ENCODE measurements around the gene EYS. TPM values are rescaled to one million over a fixed set of nuclear protein-coding genes. Genes with fewer than 3 reads are reported as not detected.

Gene EYS
- total RNA-seq, 1 experiment from 2014 or later, result not detected

- Histone ChIP-seq H3K4me3 (ENCODE audit: low read depth, low read length) (no peak overlapping the region), H3K27me3 (replicated peaks; ENCODE audit: control insufficient read depth, insufficient read depth, low read length) (no peaks in the 10 kb centered on the region), H3K36me3 (ENCODE audit: control insufficient read depth, insufficient read depth, low read length) (no peaks in the 10 kb centered on the region), H3K9me3 (no peaks in the 10 kb centered on the region), H3K4me1 (no peaks in the 10 kb centered on the region)
- intact Hi-C loops (cut with micrococcal nuclease; ENCODE audit: unreplicated experiment), result no loop called here
- no peak for TF ChIP-seq CTCF (IDR thresholded peaks at IDR 0.05; ENCODE audit: insufficient read depth in 1 of 2, low read depth in 1 of 2, low read length in 1 of 2, severe bottlenecking in 1 of 2, unreplicated experiment in 1 of 2)
- Mint-ChIP-seq H3K27me3 (ENCODE audit: insufficient read depth, unreplicated experiment) (peaks cover 7% of the 10 kb centered on the region), H3K4me1 (ENCODE audit: low read depth, unreplicated experiment) (no peaks in the 10 kb centered on the region), H3K4me3 (ENCODE audit: unreplicated experiment) (no peak overlapping the region), H3K27ac (ENCODE audit: unreplicated experiment) (no peak overlapping the region), H3K9me3 (ENCODE audit: unreplicated experiment) (no peaks in the 10 kb centered on the region), H3K36me3 (ENCODE audit: insufficient read depth, unreplicated experiment) (no peaks in the 10 kb centered on the region)
- CTCF ChIA-PET, result no interaction called here
- DNase-seq, result no peak
- no TSS peak for BruUV-seq (replicated peaks)
- POLR2A ChIA-PET, result no interaction called here
Measured at GRCh38 chr6:64890609-64891008, 816.4 kb downstream of the EYS start.

GRCh38 chr6:64889144-64889543, 817.9 kb downstream of the EYS start:
- Mint-ChIP-seq H3K27me3 (ENCODE audit: insufficient read depth, unreplicated experiment) (peaks cover 7% of the 10 kb centered on the region), H3K4me1 (ENCODE audit: low read depth, unreplicated experiment) (no peaks in the 10 kb centered on the region), H3K9me3 (ENCODE audit: unreplicated experiment) (no peaks in the 10 kb centered on the region), H3K36me3 (ENCODE audit: insufficient read depth, unreplicated experiment) (no peaks in the 10 kb centered on the region), H3K4me3 (ENCODE audit: unreplicated experiment) (no peak overlapping the region), H3K27ac (ENCODE audit: unreplicated experiment) (no peak overlapping the region)
- H3K36me3 ChIP-seq (ENCODE audit: control insufficient read depth, insufficient read depth, low read length), result no peaks in the 10 kb centered on the region
- no peak for TF ChIP-seq CTCF (IDR thresholded peaks at IDR 0.05; ENCODE audit: insufficient read depth in 1 of 2, low read depth in 1 of 2, low read length in 1 of 2, severe bottlenecking in 1 of 2, unreplicated experiment in 1 of 2)
- no TSS peak for BruUV-seq (replicated peaks)
- intact Hi-C loops (cut with micrococcal nuclease; ENCODE audit: unreplicated experiment), result no loop called here
- H3K27me3 ChIP-seq (replicated peaks; ENCODE audit: control insufficient read depth, insufficient read depth, low read length), result no peaks in the 10 kb centered on the region
- CTCF ChIA-PET, result no interaction called here
- no peak for DNase-seq
- H3K4me3 ChIP-seq (ENCODE audit: low read depth, low read length), result no peak overlapping the region
- POLR2A ChIA-PET, result no interaction called here
- H3K9me3 ChIP-seq, result no peaks in the 10 kb centered on the region
- no peaks in the 10 kb centered on the region for H3K4me1 ChIP-seq

GRCh38 chr6:64874776-64875175, 832.2 kb downstream of the EYS start:
- no peaks in the 10 kb centered on the region for H3K4me1 Mint-ChIP-seq (ENCODE audit: low read depth, unreplicated experiment)
- no peak for TF ChIP-seq CTCF (IDR thresholded peaks at IDR 0.05; ENCODE audit: insufficient read depth in 1 of 2, low read depth in 1 of 2, low read length in 1 of 2, severe bottlenecking in 1 of 2, unreplicated experiment in 1 of 2)
- H3K9me3 Mint-ChIP-seq (ENCODE audit: unreplicated experiment), result no peaks in the 10 kb centered on the region
- no TSS peak for BruUV-seq (replicated peaks)
- H3K27me3 Mint-ChIP-seq (ENCODE audit: insufficient read depth, unreplicated experiment), result no peaks in the 10 kb centered on the region
- Histone ChIP-seq H3K9me3 (no peaks in the 10 kb centered on the region), H3K36me3 (ENCODE audit: control insufficient read depth, insufficient read depth, low read length) (no peaks in the 10 kb centered on the region), H3K27me3 (replicated peaks; ENCODE audit: control insufficient read depth, insufficient read depth, low read length) (no peaks in the 10 kb centered on the region), H3K4me1 (no peaks in the 10 kb centered on the region), H3K4me3 (ENCODE audit: low read depth, low read length) (no peak overlapping the region)
- intact Hi-C loops (cut with micrococcal nuclease; ENCODE audit: unreplicated experiment), result no loop called here
- POLR2A ChIA-PET, result no interaction called here
- H3K27ac Mint-ChIP-seq (ENCODE audit: unreplicated experiment), result no peak overlapping the region
- H3K4me3 Mint-ChIP-seq (ENCODE audit: unreplicated experiment), result no peak overlapping the region
- no peaks in the 10 kb centered on the region for H3K36me3 Mint-ChIP-seq (ENCODE audit: insufficient read depth, unreplicated experiment)
- CTCF ChIA-PET, result no interaction called here
- no peak for DNase-seq

Data from Caco-2 (cell line).